OCI-LY1 (cell line): ENCODE measurements around the gene SPSB4.

ENCODE experiments used
- CTCF ChIP-seq: fragments of 200-600 bp; sonication (generic), shearing (Covaris generic); IDR thresholded peaks from 2 replicates; pipeline ENCODE4 v1.5.1; 2017; ENCODE audit warnings: mild to moderate bottlenecking, antibody characterized with exemption, low read length, moderate library complexity, mixed read lengths
- EZH2 ChIP-seq: fragments of 200-600 bp; sonication (generic), shearing (Covaris generic); IDR thresholded peaks from 2 replicates; pipeline ENCODE4 v1.8.0; 2017; ENCODE audit warnings: borderline replicate concordance, mixed run types, mild to moderate bottlenecking, antibody characterized with exemption, low read length, moderate library complexity, mixed read lengths

GRCh38 chr3:141082064-141082463 is 30.9 kb downstream of the SPSB4 start:
- no peak for TF ChIP-seq CTCF
- no peak for TF ChIP-seq EZH2
